ENCODE results near the gene ITPRIP.

Gene ITPRIP

DNA sequence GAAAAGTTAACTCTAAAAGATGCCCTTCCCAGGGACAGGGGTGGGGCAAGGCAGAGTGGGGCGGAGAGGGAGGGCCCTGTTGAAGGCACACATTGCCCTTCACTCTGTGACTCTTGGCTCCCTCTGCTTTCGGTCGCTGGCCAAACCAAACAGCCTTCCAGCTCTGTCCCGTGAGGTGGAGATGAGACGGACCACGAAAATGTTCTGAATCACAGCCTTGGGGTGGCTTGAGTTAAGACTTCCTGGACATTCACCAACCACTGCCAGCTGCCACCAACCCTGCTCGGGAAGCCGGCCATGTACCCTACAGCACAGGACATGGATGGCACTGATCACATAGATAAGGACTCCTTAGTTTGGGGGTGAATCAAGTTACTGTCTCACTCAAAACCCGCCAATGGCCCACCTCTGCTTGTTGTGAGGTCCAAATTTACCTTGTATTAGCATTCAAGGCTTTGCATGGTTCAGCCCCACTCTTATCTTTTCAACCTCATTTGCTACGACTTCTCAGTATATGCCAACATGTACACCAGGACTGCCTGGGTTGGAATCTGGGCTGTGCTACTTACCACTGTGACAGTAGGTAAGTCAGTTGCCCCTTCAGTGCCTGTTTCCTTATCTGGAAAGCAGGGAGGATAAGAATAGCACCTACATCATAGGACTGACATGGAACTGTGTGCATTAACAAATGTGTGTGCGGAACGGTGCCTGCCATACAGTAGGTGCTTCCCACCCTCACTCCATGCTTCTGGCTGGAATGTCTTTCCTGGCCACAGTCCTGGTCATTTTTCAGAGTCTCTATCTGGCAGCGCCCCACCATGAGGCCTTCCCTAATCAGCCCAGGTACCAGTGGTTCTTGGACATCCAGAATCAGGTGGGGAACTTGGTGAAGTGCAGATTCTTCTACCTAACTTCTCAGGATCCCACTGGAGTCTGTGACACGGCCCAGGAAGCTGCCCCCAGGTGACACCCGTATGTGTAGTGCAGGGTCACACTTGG lies 28.0 kb downstream of the ITPRIP start:
- DNase-seq (ENCODE audit: low read depth): no peak

DNA sequence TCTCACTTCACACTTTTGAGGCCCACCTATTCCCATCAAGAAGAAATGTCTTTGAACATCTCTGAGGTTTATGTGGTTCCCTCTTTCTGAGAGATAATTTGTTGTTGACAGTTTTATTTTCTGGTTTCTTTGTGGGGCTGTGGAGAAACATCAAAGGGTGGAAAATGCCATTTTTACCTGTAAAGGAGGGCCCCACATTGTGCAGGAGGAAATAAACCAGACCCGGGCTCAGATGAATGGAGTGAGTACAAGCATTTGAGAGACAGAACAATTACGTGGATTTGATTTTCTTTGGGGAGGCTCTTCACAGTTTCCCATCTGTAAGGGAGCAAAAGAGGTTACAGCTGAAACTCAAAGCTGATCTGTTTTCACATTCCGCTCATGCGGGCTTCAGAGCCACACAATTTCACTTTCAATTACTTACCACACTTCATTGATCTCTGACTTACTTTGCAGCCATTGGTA lies 29.8 kb downstream of the ITPRIP start:
- no peak for DNase-seq (ENCODE audit: low read depth)

DNA sequence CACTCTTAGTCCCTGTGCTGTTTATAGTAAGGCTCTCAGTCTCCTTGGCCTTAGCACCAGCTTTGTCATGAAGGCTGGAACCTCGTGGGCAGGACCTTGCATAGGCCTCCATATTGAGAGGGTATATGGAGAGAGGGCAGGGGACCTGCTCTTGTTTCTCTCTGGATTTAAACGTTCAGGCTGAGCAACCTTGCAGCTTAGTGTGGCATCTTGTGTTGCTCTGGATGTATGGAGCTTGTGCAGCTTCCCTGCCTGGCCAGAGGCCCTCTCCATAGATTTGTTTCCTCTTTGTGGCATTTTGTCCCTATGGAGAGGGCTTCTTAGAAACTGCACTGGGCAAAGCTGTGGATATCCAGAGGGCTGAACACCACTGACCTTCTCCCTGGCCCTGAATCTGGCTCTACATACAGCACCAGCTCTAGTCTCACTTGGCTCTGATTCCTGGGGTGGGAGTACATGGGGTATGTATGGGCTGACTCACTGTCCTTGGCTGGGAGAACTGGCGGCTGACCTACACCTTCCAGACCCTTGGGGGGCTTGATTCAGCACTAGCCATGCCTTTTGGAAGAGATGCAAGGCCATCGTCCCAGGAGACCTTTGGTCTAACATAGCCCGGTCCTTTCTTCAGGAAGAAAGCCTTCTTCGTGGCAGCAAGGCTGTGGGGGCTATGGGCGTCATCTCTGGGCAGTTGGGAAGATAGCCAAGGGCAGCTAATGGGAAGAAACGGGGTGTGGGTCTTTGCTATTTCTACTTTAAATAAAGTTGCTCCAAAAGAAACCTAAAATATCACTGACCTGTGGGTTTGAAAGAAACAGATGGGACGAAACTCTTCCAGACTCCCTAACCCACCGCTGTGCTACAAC lies 30.5 kb downstream of the ITPRIP start:
- DNase-seq (ENCODE audit: low read depth): no peak

DNA sequence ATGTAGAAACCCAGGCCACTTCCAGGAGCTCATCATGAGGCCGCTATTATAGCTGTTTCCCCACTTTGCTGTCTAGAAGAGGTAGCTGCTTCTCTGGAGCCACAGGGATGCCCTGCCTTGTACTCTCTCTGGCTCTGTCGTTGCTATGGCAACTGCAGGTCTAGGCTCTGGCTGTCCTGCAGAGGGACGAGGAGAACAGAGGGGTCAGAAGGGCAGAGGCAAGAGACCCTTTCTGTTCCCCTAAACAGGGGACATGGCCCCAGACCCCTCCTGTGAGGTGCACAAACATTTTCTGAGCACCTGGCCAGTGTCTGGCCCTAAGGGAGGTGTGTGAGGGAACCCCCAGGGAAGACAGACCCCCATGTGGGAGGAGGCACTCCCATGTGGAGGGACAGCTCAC lies 31.4 kb downstream of the ITPRIP start:
- no peak for DNase-seq (ENCODE audit: low read depth)

DNA sequence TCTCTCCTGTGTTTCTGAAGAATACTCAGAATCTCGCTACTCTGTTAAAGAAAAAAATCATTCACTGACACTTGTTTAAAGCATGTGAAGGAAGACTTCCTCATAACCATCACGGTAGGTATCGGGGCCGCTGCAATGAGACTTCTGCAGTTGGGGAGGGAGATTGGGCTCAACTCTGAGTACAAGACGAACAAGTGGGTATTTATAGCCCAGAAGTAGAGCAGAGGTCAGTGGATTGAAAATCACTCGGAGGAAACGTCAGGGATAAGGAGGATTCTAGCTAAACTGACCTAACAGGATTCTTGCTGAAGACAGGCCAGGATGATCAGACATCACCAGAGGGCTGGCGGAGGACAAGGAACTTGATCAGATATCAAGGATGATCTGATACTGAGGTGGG lies 33.3 kb downstream of the ITPRIP start:
- no peak for DNase-seq (ENCODE audit: low read depth)

DNA sequence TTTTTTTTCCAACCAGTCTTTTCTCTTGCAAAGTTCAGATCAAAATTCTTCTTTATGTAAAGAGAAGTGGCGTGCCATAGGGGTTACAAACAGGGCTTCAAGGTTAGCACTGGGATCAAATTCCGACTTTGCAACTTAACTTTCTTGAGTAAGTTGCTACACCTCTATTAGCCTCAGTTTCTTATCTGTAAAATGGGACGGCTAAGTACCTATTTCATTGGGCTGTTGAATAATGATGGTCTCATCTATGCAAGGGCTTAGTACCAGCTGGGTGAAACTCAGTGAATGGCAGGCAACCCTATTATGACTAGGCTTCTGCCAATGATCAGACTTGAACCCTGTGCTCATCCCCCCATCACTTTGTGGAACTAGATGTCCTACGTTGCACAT lies 33.9 kb downstream of the ITPRIP start:
- DNase-seq (ENCODE audit: low read depth): no peak

DNA sequence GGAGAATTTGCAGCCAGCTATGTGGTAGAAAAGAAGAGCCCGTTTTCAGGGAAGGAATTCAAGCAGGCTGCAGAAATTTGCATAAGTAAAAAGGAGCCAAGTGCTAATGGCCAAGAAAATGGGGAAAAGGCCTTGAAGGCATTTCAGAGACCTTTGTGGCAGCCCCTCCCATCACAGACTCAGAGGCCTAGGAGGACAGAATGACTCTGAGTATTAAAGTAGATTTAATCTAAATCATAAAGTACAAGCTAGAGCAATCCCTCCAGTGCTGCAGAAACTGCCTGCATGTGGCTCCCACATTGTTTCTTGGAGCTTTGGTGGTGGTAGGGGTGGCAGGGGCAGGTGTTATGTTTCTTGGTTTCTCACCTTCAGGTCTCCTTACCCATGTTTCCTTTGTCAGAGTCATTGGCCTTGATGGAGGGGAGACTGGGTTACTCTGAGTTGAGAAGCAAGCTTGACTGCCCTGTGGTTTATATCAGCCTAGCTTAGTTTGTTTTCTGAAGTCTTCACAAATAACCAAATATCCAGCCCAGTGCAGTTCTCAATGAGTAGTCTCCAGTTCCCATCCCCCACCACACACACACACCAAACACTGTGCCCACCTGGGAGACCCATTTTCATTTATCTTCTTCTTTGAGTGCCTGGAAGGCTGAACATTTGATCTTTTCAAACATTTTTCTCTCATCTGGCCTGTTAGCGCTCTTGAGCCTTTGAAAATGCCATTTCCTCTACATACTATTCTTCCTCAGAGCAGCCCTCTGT lies 34.5 kb downstream of the ITPRIP start:
- no peak for DNase-seq (ENCODE audit: low read depth)

DNA sequence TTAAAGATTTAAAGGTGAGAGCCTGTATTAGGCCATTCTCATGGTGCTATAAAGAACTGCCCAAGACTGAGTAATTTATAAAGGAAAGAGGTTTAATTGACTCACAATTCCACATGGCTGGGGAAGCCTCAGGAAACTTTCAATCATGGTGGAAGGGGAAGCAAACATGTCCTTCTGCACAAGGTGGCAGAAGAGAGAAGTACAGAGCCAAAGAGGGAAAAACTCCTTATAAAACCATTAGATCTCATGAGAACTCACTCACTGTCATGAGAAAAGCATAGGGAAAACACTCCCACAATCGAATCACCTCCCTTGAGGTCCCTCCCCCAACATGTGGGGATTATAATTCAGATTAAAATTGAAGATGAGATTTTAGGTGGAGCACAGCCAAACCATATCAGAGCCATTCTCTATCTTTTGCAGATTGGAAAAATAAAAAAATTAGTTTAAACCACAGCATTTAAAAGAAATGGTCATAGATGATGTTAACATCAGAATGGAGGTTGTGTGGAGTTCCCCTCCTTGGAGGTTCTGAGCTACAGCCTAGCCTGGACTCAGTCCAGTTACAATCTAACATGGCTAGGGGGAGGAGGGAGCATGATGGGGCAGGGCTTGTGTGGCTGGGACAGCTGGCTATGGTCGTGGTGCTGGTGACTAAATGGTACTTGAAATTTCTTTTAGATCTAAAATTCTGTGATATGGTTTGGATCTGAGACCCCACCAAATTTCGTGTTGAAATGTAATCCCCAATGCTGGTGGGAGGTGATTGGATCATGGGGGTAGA lies 36.2 kb downstream of the ITPRIP start:
- no peak for DNase-seq (ENCODE audit: low read depth)

DNA sequence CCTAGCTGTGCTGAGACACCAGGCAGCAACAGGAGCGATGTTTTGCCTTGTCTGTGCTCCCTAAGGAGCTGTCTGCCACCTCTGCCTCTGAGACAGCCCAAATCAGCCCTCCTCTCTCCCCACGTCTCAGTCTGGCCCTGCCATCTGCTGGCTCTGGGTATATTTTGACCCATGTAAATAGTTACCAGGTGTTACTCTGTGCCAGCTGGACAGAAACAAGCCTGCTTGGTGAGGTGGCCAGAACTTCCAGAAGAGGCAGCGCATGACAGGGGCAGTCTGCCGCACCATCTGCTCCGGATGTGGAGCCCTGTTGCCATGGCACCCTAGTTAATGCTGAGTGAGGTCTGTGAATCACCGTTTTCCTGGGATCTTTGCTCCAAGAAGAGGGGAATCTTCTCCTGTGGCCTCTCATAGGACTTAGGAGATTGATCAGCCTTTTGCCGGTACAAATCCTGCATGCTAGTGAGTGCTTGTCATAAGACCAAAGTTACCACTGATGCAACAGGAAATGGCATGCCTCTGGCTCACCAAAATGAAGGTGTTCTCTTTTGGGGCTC lies 37.5 kb downstream of the ITPRIP start:
- no peak for DNase-seq (ENCODE audit: low read depth)

DNA sequence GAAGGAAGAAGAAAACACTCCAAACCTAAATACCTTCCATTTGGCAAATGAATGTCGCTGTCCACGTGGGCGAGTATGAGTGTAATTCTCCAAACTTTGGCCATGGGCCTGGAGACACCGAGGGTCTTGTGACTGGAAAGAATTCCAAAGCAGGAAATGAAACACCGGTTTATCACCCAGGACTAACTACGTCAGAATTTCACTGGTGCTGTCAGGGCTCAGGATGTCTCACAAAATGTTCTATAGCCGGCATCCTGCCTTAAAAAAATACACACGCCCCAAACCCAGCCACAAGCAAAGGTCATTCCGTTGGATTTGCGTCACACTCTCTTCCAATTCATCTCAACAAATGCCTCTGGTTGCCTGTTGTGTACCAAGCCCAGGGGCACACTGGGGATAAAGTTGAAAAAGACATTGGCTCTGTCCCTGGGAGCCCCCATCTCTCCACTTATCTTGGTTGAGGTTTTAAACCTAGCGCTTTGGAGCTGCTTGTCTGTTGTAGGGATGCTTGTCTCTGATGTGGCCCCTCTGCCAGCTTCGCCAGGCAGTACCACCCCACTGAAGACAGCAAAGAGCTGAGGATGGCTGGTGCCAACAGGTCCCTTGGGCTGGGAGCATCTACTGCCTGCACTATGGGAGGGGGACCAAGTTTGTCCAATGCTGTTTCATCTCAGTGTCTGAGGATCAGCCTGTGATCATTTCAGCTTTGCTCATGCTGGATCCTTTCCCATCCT lies 38.1 kb downstream of the ITPRIP start:
- DNase-seq (ENCODE audit: low read depth): no peak

DNA sequence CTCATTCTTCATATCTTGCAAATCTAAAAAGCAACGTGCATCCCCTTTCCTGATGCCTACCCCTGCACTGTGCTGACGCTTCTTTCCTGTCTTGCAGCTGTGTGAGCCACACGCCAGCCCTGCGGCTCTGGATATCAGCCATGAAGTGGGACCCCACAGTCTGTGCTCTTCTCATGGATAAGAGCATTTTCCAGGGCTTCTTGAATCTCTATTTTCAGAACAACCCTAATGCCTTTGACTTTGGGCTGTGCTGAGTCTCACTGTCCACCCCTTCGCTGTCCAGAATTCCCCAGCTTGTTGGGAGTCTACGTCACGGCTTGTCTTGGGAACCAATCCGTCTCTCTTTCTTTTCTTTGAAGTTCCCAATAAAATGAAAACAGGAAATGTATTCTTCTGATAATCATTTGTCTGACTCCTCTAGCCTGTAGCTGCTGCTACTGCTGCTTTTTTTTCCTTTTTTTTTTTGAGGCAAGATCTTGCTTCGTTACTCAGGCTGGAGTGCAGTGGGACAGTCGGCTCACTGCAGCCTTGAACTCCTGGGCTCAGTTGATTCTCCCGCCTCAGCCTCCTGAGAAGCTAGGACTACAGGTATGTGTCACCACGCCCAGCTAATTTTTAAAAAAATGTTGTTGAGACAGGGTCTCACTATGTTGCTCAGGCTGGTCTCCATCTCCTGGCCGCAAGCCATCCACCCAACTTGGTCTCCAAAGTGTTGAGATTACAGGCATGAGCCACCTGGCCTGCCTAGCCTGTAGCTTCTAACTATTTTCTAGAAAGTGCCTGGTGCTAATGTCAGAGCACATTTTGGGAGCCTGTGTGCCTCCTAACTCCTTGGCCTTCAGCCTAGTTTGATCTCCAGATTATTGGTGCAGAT lies 39.0 kb downstream of the ITPRIP start:
- DNase-seq (ENCODE audit: low read depth): no peak

DNA sequence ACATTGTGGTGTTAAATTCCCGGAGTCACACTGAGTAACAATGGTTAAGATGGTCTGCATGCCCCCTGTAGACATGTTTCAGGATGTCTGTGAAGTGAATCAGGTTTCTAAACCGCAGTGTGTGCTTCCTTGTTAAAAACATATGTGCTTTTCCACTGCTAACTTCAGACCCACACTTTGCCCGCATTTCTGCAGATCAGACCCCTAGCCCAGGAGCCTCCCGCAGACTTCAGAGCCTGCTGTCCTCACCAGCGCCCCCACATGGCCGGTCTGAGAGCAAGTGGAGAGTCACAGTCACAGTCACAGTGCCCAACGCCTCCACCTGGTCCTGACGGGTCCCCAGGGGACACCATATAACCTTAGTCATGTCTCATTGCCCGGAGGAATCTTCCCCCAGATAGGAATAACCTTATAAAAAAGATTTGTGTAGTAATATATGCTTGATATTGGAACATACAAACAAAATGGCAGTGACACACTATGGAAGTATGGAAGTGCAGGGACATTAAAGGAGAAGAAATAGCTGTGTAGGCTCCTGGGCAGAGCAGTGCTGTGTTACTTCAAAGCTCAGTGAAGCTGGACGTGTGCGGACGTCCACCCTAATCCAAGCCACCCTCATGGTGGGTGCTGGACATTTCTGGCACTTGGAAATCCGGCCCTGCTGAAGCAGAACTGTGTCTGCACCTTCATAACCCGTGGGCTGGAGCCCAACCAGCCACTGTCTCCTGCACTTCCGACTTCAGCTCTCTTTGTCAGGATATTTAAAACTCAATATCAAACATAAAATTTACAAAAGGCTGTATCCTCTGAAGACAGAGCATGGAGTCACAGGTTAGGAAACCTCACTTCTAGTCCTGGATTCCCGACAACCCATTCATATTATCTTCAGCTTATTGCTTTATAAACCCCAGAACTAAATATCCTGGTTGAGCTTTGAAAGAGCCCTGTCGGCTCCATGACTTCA lies 40.3 kb downstream of the ITPRIP start:
- DNase-seq (ENCODE audit: low read depth): no peak

DNA sequence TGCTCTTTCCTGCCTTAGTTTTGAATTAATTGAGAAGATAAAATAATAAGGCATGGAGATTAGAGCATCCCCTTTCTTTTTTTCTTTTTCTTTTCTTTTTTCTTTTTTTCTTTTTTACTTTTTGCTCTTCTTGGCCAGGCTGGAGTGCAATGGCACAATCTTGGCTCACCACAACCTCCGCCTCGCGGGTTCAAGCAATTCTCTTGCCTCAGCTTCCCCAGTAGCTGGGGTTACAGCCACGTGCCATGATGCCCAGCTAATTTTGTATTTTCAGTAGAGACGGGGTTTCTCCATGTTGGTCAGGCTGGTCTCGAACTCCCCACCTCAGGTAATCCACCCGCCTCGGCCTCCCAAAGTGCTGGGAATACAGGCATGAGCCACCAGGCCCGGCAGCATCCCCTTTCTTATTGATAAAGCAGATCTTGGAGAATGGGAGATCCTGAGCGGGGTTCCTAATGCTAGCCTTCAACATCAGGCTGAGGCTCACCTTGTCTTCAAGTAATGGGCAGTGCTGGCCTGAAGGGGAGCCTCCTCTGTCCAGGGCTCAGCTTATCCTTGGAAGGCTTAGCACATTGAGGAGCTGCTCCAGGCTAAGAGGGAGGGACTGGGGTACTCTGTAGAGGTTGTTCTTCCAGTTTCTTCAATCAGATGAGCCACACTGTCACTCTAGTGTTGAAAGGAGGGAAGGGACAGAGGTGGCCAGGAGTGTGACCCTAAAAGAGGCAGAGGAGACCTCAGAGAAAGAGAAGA lies 41.4 kb downstream of the ITPRIP start:
- DNase-seq (ENCODE audit: low read depth): no peak

DNA sequence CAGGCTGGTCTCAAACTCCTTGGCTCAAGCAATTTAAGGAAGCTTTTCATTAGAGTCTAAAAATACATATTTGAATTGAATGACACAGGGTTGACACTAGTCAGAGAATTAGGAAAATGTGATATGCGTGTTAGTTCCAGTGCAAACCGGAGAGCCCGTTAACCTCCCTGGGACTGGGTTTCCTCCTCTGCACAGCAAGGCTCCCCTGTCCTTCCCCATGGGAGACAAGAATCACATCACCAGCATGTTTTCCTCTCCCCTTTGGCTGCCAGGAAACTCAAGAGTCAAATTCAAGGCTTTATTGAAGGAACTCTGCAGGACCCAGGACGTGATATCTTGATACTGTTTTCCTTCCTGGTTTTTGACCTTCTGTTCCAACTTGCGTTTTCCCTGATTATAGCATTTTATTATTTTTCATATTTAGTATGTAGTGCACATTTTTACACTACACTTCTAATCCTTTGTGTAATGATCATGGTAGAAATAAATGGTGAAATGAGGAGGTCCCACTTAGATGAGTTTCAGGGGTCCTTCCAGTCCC lies 44.4 kb downstream of the ITPRIP start:
- no peak for DNase-seq (ENCODE audit: low read depth)

DNA sequence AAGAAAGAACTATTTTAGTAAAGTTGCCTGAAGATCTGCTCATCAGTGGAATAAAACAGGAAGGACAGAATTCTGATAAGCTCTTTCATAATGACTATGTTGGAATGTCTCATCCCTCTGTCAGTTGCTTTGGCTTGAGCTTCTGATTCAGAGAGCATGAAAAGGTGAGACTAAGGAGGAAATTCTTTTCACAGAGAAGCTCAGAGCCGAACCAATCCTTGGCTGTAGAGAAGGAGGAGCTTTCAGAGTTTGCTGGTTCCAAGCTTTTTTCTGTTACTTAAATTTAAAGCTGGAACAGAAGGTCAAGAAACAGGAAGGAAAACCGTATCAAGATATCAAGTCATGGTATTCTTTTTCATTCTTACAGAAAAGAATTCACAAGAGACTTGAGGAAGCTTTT lies 45.3 kb downstream of the ITPRIP start:
- no peak for DNase-seq (ENCODE audit: low read depth)

DNA sequence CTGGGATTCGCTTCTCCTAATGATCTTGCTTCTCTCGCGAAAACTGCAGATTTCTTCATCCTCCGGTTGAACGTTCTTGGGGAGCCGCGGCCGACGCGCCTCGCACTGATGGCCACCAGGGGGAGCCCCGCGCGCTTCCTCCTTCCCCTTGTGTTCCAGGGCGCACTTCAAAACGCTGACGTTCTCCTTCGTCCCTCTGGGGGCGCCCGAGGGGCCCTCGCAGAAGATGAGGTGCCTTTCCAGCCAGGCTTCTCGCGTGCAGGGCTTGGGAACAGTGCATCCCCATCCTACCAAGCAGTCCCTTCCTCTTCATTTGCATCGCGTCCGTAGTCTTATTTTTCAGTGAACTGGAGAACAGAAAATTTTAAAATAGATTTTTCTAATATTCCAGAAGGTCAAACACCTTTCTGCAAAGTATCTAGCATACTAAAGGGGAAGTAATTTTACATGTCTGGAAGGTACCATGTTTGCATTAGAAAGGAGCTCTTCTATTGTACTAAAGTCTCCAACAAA lies 46.8 kb downstream of the ITPRIP start:
- peak; percentile 78 for DNase-seq (ENCODE audit: low read depth)

DNA sequence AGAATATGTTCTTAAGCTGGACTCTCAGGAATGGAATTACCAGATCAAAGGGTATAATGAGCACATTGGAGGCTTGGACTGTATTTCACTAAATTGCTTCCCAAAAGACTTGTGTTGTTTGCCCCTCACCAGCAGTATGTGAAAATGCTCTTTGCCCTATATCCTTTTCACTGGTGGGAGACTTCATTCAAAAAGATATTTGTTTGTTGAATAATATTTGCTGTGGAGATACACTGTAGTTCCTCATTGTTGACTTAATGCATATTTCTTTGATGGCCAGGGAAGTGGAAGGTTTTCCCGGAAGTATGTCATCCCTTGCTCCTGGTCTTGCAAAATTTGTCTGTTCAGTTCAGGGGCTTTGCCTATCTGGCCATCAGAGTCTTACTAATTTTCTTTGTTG lies 49.9 kb downstream of the ITPRIP start:
- DNase-seq (ENCODE audit: low read depth): no peak

Measured in stimulated activated CD4-positive, alpha-beta T cell treated with anti-CD3 and anti-CD28 coated beads, Interleukin-2, amount 100 ng/mL, for 4 hours (primary cell).